Vagina (tissue), 2 donors: ENCODE measurements around the gene RDH11. TPM values are rescaled to one million over a fixed set of nuclear protein-coding genes. Genes with fewer than 3 reads are reported as not detected.

ENCODE experiments used
- DNase-seq, 2 donors: peaks; one replicate each; pipeline ENCODE4 v3.0.0-alpha.2; 2017; ENCODE audit errors: extremely low spot score in 2 of 2
- H3K27ac ChIP-seq: fragments of 200-600 bp; sonication (generic); one replicate; pipeline ENCODE4 v1.5.1; 2019
- H3K27me3 ChIP-seq: fragments of 200-600 bp; sonication (generic); one replicate; pipeline ENCODE4 v1.5.1; 2019
- H3K36me3 ChIP-seq, 2 donors: fragments of 200-600 bp; sonication (generic); one replicate each; pipeline ENCODE4 v1.5.1; 2017 to 2019
- H3K4me1 ChIP-seq: fragments of 200-600 bp; sonication (generic); one replicate; pipeline ENCODE4 v1.5.1; 2019
- H3K4me3 ChIP-seq, 2 donors: fragments of 200-600 bp; sonication (generic); 1 replicate in 1 of 2; 2 replicates in 1 of 2; pipeline ENCODE4 v1.5.1; 2016 to 2019
- H3K9me3 ChIP-seq: fragments of 200-600 bp; sonication (generic); one replicate; pipeline ENCODE4 v1.5.1; 2019
- CTCF ChIP-seq, 3 experiments: fragments of 450-650 bp in 2 of 3; fragments of 200-600 bp in 1 of 3; sonication (generic) in 1 of 3; IDR thresholded peaks; one replicate each; pipeline ENCODE4 v1.5.1; 2017 to 2019; ENCODE audit warnings: antibody characterized with exemption in 3 of 3, mild to moderate bottlenecking in 2 of 3, moderate library complexity in 2 of 3
- POLR2A ChIP-seq, 2 donors: fragments of 450-650 bp; IDR thresholded peaks; one replicate each; pipeline ENCODE4 v1.6.1; 2017; ENCODE audit warnings: antibody characterized with exemption in 2 of 2, mild to moderate bottlenecking in 2 of 2, moderate library complexity in 2 of 2
- POLR2AphosphoS5 ChIP-seq, 2 donors: sonication (generic); formaldehyde crosslinking; IDR thresholded peaks; one replicate each; pipeline ENCODE4 v1.9.0; 2017; ENCODE audit warnings: antibody characterized with exemption in 2 of 2, mild to moderate bottlenecking in 2 of 2, low read depth in 1 of 2; ENCODE audit not compliant: insufficient read depth in 1 of 2
- intact Hi-C: fragments of 100-400 bp; cut with DNase I; formaldehyde crosslinking; loops from one replicate; pipeline ENCODE4 v1.15.1; 2023
- total RNA-seq: library from RNA; depleted of rRNA; stranded (reverse); fragments of >200 nt; gene quantifications from one replicate; pipeline ENCODE4 v1.2.3, GENCODE V29; 2016

RDH11 gene
- total RNA-seq: 44.0 TPM

- peak in 1 of 2 donors; percentile 92 for DNase-seq
Observed at GRCh38 chr14:67695394-67695949, at the start of gene RDH11. RDH11 (minus strand) TSS chr14:67695764; CDS start chr14:67695703, 61 bp downstream.

GRCh38 chr14:67744046-67744445, 48.5 kb upstream of the RDH11 start:
- intact Hi-C loops: no loop called here
- no peak overlapping the region for H3K27ac ChIP-seq
- TF ChIP-seq CTCF (IDR thresholded peaks at IDR 0.05) (no peak), POLR2AphosphoS5 (IDR thresholded peaks at IDR 0.05; ENCODE audit: insufficient read depth in 1 of 2, low read depth in 1 of 2) (no peak), POLR2A (IDR thresholded peaks at IDR 0.05) (no peak)
- peaks cover 0 to 15% of the 10 kb centered on the region in 2 donors for H3K36me3 ChIP-seq
- peaks cover under 1% of the 10 kb centered on the region for H3K4me1 ChIP-seq
- H3K27me3 ChIP-seq: no peaks in the 10 kb centered on the region
- no peaks in the 10 kb centered on the region for H3K9me3 ChIP-seq
- H3K4me3 ChIP-seq: no peak overlapping the region
- DNase-seq: no peak

More at GRCh38 chr14:67695394-67695949, at the start of gene RDH11:
- Histone ChIP-seq H3K4me3 (peak within 1 kb of the TSS; percentile 79 to 86), H3K27ac (peak within 1 kb of the TSS; percentile 80), H3K36me3 (peaks cover 0 to 16% of the 10 kb centered on the region in 2 donors), H3K27me3 (no peaks in the 10 kb centered on the region), H3K9me3 (no peaks in the 10 kb centered on the region), H3K4me1 (peaks cover 18% of the 10 kb centered on the region)
- no peak for TF ChIP-seq CTCF (IDR thresholded peaks at IDR 0.05)
- peak in 1 of 2 donors; percentile 79 for TF ChIP-seq POLR2A (IDR thresholded peaks at IDR 0.05)
- TF ChIP-seq POLR2AphosphoS5 (IDR thresholded peaks at IDR 0.05; ENCODE audit: insufficient read depth in 1 of 2, low read depth in 1 of 2): peak; percentile 81 to 97
- intact Hi-C loops: no loop called here

- peak overlapping the region; percentile 39 for H3K27ac ChIP-seq
- no peak overlapping the region for H3K4me3 ChIP-seq
- no peaks in the 10 kb centered on the region for H3K9me3 ChIP-seq
- no peaks in the 10 kb centered on the region for H3K36me3 ChIP-seq
- no peaks in the 10 kb centered on the region for H3K27me3 ChIP-seq
- peak; percentile 38 to 82 for TF ChIP-seq POLR2AphosphoS5 (IDR thresholded peaks at IDR 0.05; ENCODE audit: insufficient read depth in 1 of 2, low read depth in 1 of 2)
- no peak for TF ChIP-seq POLR2A (IDR thresholded peaks at IDR 0.05)
- DNase-seq: peak in 1 of 2 donors; percentile 94
- intact Hi-C loops: no loop called here
- H3K4me1 ChIP-seq: peaks cover 5% of the 10 kb centered on the region
Observed at GRCh38 chr14:67738740-67739504, 43.4 kb upstream of the RDH11 start.

- TF ChIP-seq CTCF (IDR thresholded peaks at IDR 0.05) (no peak), POLR2AphosphoS5 (IDR thresholded peaks at IDR 0.05; ENCODE audit: insufficient read depth in 1 of 2, low read depth in 1 of 2) (no peak), POLR2A (IDR thresholded peaks at IDR 0.05) (no peak)
- no peak for DNase-seq
- no peaks in the 10 kb centered on the region for H3K9me3 ChIP-seq
Observed at GRCh38 chr14:67736771-67737170, 41.2 kb upstream of the RDH11 start.

GRCh38 chr14:67735336-67736147, 40.0 kb upstream of the RDH11 start:
- peaks cover 5% of the 10 kb centered on the region for H3K4me1 ChIP-seq
- no peaks in the 10 kb centered on the region for H3K36me3 ChIP-seq
- no peaks in the 10 kb centered on the region for H3K9me3 ChIP-seq
- no peak for DNase-seq
- no peak overlapping the region for H3K27ac ChIP-seq
- intact Hi-C loops: no loop called here
- no peak for TF ChIP-seq POLR2AphosphoS5 (IDR thresholded peaks at IDR 0.05; ENCODE audit: insufficient read depth in 1 of 2, low read depth in 1 of 2)
- no peak for TF ChIP-seq CTCF (IDR thresholded peaks at IDR 0.05)
- no peak for TF ChIP-seq POLR2A (IDR thresholded peaks at IDR 0.05)
- H3K27me3 ChIP-seq: no peaks in the 10 kb centered on the region
- H3K4me3 ChIP-seq: no peak overlapping the region

More at GRCh38 chr14:67736771-67737170, 41.2 kb upstream of the RDH11 start:
- Histone ChIP-seq H3K27me3 (no peaks in the 10 kb centered on the region), H3K4me1 (peaks cover 5% of the 10 kb centered on the region), H3K27ac (no peak overlapping the region), H3K36me3 (no peaks in the 10 kb centered on the region), H3K4me3 (no peak overlapping the region)
- intact Hi-C loops: no loop called here
